ENCODE results near the gene SBNO2.
"Not testable (repeated sequence)": the region's sequence is repeated elsewhere in the genome, so short reads cannot be mapped to it uniquely, and the experiment has no call there.

Gene SBNO2

DNA sequence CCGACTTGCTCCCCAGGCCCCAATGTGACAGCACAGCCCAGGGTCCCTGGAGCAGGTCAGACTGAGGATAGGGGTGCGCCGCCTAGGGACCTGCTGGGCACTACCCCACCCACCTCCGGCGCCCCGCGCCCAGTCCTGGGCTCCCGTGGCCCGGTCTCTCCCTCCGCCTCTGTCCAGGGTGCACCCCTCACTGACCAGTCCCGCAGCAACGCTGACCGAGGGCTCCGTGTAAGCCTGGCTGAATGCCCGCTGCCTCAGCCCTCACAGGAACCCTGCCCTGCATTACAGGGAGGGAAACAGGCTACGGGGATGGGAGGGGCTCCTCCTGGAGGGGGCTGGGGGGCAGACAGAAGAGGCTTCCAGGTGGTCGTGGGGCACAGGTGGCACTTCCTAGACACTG lies 38.6 kb downstream of the SBNO2 start:
- no peak for DNase-seq (ENCODE audit: low read depth in 2 of 2)

DNA sequence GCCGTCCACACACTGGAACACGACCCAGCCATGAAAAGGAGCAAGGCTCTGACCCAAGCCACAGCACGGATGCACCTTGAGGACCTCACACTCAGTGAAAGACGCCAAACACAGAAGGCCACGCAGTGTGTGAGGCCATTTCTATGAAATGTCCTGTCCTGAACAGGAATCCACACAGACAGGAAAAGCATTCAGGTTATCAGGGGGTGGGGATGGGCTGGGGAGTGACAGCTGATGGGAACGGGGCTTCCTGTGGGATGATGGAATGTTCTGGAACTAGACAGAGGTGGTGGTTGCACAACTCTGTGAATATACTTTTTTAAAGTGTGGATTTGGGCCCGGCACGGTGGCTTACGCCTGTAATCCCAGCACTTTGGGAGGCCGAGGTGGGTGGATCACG lies 39.6 kb downstream of the SBNO2 start:
- DNase-seq (ENCODE audit: low read depth in 2 of 2), result no peak

DNA sequence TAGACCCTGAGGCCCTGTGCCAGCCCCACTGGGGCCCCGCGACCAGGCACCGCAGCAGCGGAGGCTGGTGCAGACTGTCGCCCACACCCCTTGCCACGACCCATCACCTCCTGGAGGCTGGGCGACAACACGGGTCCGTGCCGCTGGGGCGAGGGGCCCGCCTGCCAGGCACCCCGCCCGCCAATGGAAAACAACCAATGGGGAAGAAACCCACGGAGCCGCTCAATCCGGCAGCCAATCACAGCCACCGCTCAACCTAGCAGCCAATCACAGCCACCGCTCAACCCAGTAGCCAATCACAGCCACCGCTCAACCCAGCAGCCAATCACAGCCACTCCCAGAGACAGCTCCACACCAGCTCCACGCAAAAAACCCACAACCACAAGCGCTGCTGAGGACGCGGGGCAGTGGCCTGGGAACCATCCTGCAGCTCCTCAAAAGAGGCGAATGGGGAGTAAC lies 40.6 kb downstream of the SBNO2 start:
- peak; percentile 76 to 77 for DNase-seq (ENCODE audit: low read depth in 2 of 2)

DNA sequence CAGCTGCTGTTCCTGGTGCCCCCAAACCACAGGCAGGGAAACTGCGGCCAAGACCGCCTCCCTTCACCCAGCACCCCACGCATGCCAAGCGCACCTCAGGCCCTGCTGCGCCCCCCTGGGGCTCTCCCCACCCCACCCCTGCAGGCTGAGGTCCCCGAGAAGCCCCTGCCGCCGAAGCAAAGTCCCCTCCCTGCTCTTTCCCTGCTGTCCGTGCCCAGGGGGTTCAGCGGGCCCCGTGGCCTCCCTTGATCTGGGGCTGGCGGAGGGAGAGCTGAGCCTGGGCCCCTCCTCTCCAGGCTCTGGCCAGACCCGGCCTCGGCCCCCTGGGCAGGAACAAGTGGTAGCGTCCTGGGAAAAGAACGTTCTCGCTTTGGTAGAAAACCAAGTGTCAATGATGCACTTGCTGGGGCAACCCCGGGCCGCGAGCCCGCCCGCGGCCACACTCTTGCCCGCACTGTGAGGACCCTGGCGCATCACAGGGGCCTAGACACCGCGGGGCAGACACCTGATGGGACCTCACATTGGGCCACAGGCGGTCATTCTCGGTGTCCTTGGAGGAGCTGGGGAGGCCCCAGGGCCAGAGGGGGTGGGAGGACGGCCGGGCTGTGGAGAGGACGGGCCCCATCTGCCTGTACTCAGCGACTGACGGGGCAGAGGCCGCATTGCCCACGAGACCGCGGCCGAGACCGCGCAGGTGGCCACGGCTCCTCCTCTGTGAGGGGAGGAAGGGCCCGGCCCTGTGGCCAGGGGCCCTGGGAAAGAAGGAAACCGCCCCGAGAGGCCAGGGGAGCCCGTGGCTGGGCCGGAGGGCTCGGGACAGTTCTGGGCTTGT lies 41.3 kb downstream of the SBNO2 start:
- peak; percentile 16 to 24 for DNase-seq (ENCODE audit: low read depth in 2 of 2)

DNA sequence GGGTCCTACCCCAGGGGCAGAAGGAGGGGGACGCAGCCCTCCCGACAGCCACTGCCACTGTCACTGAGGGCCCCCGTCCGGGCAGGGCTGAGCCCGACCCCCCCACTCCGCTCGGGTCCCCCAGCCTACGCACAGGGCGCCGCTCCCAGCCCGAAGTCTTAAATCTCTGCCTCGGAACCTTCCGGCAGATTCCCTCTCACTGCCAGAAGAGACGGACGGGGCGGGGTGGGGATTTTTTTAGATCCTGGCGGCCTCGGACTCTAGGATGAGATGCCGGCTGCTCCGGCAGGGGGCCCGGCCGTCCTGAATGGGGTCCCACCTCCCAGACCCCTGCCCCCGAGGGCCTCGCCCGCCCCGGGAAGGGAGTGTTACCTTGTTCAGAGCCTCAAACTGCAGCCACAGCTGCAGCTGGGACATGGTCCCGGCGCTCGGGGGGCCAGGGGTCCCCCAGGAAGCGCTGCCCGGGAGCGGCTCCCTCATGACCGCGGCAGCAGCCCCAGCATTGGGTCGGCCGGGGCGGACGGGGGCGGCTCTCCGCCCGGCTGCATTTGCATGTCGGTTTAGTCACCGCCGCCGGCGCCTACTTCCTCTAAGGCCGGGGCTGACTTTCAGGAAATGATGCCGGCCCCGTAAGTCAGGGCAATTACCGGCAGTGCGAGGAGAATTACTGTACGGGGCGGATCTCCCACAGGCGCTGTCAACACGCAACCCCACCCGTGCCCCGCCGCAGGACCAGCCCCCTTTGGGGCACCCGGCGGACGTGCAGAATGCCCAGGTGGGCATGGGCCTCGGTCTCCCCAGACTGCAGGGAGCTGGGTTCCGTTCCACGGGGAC lies 42.1 kb downstream of the SBNO2 start:
- peak; percentile 83 to 86 for DNase-seq (ENCODE audit: low read depth in 2 of 2)

DNA sequence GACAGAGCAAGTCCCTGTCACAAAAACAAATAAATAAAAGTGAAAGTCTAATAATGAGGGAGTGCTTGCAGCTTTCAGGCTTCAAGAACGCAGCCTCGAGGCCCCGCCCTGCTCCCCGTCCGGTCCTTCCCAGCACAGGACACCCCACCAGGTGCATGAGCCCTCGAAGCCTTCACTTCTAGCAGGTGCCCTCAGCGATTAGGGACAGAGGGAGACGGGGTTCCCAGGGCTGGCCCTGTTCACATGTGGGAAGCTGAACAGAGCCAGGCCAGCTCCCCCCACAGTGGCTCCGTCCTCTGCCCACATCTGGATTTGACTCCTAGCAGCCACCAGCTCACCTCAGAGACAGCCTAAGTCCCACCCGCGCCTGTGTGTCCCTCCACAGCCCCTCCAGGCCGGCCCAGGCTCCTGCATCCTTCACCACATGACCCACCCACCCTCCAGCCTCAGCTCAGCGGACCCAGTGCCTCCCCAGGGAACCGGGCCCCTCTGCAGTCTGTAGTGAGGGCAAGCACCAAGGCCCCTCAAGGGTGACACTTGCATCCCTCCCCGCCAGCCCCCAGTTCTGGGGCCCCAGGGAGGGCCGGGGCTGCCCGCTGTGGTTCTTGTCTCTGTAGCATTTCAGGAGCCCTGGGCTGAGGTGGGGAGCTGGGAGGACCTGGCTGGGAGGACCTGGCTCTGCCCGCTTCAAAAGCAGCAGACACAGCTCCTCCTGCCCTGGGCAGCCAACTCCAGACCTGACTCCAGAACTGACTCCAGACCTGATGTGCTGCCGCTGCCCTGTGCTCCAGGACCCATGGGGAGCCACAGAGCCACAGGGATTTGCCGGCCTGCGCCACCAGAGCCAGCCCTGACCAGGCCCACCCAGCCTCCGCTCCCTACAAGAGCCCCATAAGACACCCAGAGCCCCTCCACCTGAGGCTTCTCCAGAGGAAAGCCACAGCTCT lies 43.0 kb downstream of the SBNO2 start:
- DNase-seq (ENCODE audit: low read depth in 2 of 2), result peak; percentile 35 to 45

DNA sequence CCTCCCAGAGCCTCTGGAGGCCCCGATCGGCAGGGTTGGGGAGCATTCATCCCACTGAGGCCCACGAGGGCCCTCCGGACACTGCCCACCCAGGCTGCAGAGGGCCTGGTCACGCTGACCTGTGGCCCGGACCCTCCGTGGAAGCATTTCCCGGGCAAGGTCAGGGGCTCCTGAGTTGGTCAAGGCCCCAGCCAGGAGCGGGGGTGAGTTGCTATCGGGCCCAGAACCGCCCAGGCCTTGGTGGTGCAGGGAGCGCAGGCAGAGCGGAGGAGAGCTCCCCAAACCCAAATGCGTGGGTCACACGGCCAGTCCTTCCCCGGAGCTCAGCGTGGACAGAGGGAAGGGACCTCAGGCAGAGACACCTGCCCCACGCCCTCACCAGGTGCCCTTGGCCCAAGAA lies 44.5 kb downstream of the SBNO2 start:
- DNase-seq (ENCODE audit: low read depth in 2 of 2), result no peak

DNA sequence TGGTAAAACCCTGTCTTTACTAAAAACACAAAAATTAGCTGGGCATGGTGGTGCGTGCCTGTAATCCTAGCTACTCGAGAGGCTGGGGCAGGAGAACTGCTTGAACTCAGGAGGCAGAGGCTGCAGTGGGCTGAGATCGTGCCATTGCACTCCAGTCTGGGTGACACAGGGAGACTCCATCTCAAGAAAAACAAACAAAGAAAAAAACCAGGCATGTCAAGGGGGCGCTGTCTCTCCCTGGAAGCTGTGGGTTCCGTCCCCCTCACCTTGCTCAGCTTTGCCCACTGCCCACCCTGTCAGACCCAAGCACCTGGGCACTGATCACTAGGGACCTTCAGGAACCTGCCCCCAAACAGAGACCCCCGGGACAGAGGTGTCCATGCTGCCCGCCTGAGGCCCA lies 45.0 kb downstream of the SBNO2 start:
- not testable (repeated sequence) for DNase-seq (ENCODE audit: low read depth in 2 of 2)

DNA sequence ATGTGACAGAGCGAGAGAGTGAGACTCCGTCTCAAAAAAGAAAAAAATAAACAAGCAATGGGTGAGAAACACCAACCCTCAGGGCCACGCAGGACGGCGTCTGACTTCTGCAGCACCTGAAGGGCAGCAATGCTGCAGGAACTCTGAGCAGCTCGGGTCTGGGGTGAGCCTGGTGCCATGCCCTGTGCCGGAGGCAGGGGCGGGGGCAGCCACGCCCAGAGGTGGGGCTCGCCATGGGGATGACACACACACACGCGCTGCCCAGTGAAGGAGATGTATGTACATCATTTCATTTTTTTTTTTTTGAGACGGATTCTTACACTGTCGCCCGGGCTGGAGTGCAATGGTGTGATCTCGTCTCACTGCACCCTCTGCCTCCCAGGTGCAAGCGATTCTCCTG lies 46.0 kb downstream of the SBNO2 start:
- no peak for DNase-seq (ENCODE audit: low read depth in 2 of 2)

DNA sequence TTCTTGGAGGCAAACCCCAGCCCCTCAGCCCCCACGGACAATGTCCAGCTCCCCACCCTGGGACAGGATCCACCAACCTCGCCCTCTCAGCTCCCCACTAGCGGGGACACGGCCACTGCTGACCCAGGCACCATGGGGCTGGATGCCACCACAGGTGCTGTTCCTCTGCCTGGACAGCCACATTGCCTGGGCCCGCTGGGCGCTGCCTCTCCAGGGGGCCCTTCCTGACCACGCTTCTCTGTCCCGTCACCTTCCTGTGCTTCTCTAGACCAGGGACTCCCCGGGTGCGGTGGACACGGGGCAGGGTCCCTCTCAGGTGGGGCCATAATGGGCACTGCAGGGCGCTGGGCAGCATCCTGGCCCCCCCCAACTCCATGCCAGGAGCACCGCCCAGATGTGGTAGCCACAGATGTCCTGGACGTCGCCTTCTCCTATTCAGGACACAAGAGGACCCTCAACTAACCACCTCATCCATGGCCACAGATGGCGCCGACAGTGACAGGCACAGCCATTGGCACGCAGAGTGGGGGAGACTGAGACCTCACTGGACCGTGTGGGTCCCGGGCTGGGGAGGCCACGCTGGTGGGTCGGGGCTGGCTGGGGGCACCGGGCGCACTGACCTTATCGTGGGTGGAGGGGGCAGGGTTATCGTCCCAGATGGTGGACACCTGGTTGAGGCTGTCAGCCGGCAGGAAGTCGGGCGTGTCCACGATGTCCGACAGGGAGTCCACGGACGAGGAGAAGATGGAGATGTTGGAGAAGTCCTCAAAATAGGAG lies 46.9 kb downstream of the SBNO2 start:
- DNase-seq (ENCODE audit: low read depth in 2 of 2), result no peak

DNA sequence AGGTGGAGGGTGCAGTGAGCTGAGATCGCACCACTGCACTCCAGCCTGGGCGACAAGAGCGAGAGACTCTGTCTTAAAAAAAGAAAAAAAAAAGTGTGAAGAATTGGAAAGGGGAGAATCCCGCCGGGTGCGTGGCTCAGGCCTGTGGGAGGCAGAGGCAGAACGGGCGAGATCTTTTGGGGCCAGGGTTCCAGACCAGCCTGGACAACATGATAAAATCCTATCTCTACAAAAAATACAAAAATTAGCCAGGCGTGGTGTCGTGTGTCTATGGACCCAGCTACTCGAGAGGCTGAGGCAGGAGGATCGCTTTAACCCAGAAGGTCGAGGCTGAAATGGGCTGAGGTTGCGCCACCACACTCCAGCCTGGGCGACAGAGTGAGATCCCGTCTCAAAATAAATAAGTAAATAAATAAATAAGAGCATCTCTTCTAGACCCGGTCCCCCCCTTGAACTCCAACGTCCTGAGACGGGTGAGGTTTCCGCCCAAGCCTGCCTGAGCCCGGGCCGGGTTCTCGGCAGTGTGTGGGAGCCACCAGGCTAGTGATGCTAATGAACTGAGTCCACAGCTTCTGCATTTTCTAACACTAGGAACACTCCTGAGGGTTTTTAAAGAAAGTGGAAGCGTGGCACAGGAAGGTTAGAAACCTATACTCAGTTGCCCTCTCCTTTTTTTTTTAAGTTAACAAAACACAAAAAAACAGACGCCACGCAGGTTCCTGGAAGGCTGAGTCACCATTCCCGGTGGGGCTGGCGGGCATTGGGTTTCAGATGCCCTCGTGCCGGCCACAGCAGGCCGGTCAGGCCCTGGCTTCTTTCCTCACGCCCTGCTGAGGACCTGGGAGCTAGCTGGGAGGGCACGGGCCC lies 48.2 kb downstream of the SBNO2 start:
- DNase-seq (ENCODE audit: low read depth in 2 of 2), result no peak

DNA sequence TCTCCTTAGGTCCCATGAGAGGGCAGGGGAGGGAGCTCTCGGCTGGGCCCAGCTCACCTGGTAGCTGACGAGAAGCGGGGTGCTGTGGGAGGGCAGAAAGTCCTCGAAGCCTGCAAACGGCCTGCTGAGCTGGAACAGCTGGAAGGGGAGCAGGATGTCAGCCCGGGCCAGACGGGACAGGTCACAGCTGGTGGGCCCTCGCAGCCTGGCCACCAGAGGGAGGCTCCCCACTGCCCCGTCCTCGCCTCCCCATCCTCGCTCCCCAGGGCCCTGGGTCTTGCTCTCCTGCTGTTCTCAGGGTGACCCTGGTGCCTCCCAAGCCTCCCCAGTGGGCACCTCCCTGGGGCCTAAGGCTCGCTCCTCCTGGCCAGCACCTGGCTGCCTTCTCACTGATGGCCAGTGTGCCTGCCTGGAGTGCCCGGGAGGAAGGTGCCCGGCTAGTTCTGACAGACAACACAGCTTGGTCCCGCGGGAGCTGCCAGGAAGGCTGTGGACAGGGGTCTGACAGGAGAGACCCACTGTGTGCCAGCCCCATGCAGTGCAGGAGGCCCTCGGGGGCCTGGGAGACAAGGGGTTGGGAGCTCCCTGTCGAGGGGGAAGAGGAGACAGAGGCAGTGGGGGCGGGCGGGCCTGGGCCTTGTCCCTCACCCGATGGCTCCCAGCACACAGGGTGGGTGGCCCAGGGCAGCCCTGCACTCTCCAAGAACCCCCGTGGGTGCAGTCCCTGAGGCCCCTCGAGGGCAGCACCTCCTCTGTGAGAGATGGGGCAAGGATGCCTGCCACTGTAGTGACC lies 50.0 kb downstream of the SBNO2 start:
- no peak for DNase-seq (ENCODE audit: low read depth in 2 of 2)

DNA sequence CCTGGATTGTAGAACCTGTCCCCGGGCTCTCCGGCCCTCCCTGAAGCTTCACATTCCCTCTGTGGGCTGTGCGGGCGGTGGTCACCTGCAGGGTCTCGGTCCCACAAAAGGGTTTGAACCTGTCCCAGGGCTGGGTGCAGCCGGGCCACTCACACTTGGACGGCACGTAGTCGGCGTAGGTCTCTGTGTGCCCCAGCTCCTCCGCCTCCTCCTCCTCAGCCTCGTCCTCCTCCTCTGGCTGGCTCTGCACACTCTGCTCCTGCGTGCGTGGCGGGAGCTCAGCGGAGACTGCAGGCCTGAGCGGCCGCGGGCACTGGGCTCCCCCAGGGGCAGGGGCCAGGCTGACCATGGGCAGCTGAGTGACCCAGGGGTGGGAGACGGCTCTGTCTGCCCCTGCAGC lies 50.7 kb downstream of the SBNO2 start:
- no peak for DNase-seq (ENCODE audit: low read depth in 2 of 2)

DNA sequence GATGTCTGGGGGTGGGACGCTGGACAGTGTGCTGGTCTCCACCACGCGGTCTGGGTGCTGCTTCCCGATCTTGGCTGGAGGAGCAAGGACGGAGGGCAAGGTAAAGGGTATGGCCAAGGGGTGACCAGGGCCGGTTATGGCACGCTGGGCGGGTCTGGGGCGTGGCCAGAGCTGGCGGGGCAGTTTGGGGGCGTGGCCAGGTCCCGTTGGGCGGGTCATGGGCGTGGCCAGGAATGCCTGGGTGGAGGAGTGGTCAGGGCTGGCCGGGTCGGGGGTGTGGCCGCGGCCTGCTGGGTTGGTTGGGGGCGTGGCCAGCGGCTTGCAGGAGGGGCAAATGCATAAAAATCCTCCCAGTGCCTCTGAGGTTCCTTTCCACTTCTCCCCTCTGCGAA lies 51.1 kb downstream of the SBNO2 start:
- DNase-seq (ENCODE audit: low read depth in 2 of 2), result peak; percentile 75

DNA sequence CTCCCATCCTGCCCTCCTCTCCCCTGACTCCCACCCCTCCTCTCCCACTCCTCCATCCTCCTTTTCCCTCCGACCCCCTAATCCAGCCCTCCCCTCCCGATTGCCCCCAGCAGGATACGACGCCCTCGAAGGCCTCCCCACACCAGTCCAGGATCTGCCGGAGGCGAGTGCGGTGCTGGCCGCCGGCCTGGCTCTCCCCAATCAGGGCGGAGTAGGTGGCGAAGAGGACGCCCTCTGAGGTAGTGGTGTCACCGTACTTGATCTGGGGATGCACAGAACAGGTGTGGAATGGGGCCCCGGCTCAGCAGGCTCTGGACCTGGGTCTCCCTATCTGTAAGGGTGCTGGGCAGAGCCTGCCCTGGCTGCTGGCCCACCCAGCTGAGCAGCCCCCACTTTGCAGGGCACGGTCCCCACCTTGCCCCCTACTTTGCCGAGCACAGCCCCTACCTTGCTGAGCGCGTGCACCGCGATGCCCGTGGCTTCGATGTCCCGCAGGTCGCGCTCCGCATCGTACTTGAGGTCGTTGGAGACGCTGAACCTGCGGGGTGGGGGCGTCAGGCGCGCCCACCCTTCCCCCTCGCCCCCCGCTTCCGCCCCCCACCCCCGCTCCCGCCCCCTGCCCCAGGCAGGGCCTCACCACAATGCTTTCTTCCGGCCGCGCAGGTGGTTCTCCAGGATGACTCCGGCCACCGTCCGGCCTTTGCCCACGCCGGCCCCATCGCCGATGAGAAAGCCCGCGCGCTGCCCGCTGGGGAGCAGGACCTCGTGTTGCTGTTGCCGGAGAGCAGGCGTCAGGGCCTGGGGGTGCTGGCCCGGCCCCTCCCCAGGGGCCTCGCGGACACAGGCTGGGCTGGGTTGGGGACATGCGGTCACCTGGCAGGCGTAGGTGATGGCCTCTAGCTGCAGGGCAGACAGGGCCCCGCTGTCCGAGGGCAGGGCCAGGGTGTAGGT lies 51.8 kb downstream of the SBNO2 start:
- no peak for DNase-seq (ENCODE audit: low read depth in 2 of 2)

DNA sequence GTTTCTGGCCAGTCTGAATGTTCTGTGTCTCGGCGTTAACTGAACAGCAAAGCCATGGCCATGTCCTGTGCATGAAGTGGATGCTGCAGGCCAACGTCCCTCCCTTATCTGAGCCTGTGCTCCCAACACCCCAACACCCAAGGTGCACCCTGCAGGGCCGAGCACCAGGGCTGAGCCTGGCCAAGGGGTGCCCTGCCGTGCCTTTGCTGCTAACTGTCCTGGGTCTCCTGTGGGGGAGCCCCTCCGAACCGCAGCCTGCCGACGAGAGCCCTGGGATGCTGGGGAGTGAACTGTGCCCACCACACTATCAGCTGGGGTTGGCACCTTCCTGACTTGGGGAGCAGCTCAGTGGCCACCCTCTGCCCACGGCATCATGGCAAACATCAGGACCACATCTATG lies 52.7 kb downstream of the SBNO2 start:
- DNase-seq (ENCODE audit: low read depth in 2 of 2), result no peak

DNA sequence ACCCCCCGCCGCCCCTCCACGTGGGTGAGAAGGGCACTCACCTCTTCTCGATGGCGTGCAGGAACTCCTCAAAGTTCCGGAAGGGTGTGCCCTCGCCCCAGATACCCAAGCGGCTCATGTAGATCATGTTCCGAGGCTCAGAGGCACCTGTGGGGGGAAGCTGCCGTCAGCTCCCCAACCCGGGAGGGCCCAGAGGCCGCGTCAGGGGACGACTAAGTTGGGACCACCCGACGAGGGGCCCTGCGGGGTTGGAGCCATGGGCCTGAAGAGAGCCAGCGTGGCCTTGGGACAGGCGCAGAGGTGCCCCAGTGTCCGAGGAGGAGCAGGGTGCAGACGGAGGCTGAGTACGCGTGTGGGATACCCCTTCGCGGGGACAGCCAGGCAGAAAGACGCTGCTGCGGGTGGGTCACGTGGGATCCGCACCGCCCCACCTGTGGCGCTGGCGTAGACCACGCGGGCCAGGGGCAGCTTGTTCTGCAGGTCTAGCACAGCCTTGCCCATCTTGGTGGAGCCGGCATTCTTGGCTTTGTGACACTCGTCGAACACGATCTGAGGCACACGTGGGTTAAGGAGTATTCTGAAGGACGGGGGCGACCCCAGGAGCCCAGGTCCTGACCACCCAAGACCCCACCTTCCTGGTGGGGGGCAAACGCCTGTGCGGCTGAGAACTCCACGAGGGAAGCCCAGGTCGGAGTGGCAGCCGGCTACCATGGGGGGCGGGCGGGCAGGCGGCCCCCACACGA lies 54.4 kb downstream of the SBNO2 start:
- DNase-seq (ENCODE audit: low read depth in 2 of 2), result no peak
